Keratinocyte (primary cell): ENCODE measurements around the gene SLC25A5.

Experiments
- EZH2 ChIP-seq: IDR thresholded peaks from one replicate; pipeline ENCODE4 v1.6.1; 2012; ENCODE audit warnings: inconsistent platforms, mild to moderate bottlenecking, low read length, moderate library complexity
- TF ChIP-seq, protein P1 (sequence below), 3 experiments: IDR thresholded peaks in 1 of 3; conservative IDR thresholded peaks in 1 of 3; optimal IDR thresholded peaks in 1 of 3; 2 replicates in 2 of 3; 3 replicates in 1 of 3; pipeline versions ENCODE3 to v1.5.1; 2011; ENCODE audit warnings: low read length in 3 of 3, mild to moderate bottlenecking in 3 of 3, moderate library complexity in 2 of 3, control low read depth in 1 of 3, inconsistent platforms in 1 of 3; ENCODE audit not compliant: insufficient read depth in 2 of 3; ENCODE audit errors: extremely low read depth in 1 of 3

GRCh38 chrX:119427024-119427794 is 41.0 kb upstream of the SLC25A5 start:
- TF ChIP-seq, protein P1, sequence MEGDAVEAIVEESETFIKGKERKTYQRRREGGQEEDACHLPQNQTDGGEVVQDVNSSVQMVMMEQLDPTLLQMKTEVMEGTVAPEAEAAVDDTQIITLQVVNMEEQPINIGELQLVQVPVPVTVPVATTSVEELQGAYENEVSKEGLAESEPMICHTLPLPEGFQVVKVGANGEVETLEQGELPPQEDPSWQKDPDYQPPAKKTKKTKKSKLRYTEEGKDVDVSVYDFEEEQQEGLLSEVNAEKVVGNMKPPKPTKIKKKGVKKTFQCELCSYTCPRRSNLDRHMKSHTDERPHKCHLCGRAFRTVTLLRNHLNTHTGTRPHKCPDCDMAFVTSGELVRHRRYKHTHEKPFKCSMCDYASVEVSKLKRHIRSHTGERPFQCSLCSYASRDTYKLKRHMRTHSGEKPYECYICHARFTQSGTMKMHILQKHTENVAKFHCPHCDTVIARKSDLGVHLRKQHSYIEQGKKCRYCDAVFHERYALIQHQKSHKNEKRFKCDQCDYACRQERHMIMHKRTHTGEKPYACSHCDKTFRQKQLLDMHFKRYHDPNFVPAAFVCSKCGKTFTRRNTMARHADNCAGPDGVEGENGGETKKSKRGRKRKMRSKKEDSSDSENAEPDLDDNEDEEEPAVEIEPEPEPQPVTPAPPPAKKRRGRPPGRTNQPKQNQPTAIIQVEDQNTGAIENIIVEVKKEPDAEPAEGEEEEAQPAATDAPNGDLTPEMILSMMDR (optimal IDR thresholded peaks at IDR 0.05 in 1 of 3, IDR thresholded peaks at IDR 0.05 in 1 of 3, conservative IDR thresholded peaks at IDR 0.05 in 1 of 3; ENCODE audit: extremely low read depth in 1 of 3, insufficient read depth in 2 of 3, low read length in 3 of 3), result no peak
- TF ChIP-seq EZH2, result no peak
